ENCODE measurements around the gene NUP62CL.

The NUP62CL gene

DNA sequence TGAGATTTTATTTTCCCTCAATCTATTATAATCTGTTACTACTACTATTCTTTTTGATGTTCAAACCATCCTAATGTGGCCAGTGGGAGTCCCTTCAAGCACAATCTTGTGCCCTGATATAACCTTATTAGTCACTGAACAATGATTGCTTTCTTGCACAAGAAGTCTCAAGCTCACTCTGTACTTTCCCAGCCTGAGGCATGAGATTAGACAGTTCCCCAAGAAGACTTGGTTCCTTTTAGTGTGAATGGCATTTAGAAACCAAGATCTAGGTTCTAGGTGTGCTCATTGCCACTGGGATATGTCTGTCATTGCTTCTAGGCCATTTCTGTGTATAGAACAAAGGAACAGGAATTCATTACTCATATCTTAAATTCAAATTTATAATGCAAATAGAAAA is 59.6 kb downstream of the NUP62CL start:
- no peak for DNase-seq

DNA sequence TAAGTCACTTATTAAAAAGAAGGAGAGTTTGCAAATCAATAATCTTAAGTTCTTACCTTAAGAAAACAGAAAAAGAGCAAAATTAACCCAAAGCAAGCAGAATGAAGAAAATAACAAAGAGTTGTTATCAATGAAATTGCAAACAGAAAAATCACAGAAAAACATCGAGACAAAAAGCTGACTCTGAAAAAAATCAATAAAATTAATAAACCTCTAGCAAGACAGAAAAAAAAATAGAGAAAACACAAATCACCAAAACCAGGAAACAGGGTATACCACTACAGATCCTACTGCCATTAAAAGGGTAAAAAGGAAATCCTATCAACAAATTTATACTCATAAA is 70.3 kb downstream of the NUP62CL start:
- DNase-seq = no peak

DNA sequence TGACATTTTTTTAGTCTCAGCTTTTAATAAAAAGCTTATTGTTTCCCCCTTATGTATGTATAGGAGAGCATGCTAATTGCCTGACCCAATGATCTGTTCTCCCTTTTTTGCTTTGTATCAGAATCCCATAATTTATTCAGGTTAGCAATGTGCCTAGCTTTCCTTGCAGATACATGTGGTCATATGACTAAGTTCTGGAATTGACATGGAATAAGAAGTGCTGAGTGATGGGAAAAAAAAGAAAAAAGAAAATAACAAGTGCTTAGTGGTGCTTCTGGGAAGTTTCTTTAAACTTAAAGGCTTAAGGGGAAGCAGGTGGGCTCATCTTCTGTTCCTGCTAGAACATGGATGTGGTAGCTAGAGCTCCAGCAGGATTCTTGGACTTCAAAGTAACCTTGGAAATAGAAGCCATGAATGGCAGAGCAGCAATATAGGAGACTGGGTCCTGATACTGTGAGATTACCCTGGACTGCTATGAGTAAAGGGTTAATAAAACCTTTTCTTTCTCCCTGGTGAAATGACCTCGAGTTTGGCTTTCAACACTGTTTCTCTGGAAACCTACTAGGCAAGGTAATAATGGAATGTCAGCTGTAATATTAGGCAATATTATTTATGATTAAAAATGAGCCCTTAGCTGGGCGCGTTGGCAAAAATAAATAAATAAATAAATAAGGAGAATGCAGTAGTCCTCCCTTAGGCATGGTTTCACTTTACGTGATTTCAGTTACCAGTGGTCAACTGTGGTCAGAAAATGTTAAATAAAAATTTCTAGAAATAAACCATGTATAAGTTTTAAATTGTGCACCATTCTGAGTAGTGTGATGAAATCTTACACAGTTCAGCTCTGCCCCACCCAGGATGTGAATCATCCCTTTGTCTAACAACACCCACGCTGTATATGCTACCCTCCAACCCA is 70.9 kb downstream of the NUP62CL start:
- DNase-seq = no peak

DNA sequence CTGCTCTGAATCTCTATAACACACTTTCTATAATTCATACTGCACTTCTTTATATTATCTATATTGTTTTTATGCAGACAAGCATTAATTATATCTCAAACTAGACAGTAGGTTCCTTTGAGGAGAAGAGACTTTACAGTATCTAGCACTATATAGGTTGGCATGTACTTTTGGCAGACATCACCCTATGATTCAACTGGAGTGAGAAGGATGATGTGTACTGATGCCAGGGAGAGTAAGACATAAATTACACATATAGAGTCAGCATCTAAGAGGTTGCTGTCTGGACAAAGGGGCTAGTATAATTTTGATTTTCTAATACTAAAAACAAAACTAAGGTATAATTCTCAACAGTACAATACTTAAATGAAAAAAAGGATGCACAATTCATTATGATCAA is 82.5 kb downstream of the NUP62CL start:
- no peak for DNase-seq

DNA sequence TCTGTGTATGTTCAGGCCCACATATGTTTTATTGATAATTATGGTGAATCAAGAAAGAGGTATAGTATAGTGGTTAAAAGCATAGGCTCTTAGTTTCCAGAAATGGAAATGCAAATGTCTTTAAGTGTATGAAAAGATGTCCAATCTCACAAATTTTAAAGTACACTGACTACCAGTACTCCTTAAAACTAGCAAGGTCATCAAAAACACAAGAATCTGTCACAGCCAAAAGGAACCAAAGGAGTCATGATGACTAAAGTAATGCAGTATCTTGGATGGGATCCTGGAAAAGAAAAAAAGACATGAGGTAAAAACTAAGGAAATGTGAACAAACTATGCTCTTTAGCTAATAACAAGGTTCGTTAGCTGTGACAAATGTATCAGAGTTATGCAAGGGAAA is 87.0 kb downstream of the NUP62CL start:
- DNase-seq = no peak

DNA sequence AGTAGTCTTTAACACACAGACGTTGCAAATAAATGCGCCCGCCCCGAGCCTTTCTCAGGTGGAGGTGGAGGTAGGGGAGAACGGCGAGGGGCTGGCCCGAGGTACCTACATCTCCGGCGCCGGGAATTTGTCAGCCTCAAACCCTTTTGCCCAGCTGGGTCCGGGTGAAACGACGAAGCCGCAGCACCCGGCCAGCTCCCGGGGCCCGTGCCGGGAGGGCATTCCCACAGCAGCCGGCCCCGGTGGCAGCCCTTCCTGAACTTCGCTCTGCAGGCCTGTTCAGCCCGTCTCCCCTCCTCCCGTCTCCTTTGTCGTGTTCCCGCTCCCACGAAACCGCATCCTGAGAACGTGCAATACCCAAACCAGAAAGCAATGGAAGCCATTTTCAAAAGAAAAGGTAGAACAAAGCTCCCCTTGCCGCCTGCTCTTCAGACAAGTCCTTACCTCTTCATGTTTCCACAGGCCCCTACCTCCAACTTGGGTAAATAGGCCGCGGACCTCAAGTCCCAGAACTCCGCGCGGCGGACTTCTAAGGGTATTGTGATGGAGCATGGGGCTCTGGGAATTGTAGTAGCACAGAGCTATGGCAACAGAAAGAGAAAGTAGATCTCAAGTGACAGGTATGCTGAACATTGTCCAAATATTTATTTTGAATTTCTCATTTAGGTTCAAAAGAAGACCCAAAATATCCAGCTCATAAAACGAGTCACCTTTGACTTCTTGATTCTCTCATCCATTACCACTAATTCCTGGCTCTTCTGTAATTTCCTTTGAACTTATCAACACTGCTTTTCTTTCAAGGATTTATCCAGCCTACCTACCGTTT is 87.7 kb downstream of the NUP62CL start, which contains the start of gene RBM41:
Gene RBM41, minus strand, starts transcription at position 501 of the 826 bp plus-strand sequence. Its CDS starts 49 bp downstream, at position 452.
- peak; percentile 78 for DNase-seq

DNA sequence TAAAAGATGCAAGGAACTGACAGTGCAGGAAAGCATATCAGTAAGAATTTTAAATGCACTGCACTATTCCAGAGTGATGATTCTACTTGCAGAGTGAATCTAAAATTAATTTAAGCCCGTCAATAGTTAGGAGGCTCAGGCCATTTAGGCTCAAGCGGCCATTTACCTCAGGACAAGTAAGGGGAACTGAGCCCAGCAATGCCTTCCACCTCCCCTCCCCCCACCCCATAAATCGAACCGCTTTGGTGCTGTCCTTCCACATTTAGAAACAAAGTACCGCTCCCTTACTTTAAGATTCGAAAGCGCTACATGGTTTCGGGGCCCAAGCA is 88.3 kb downstream of the NUP62CL start:
- DNase-seq = no peak

DNA sequence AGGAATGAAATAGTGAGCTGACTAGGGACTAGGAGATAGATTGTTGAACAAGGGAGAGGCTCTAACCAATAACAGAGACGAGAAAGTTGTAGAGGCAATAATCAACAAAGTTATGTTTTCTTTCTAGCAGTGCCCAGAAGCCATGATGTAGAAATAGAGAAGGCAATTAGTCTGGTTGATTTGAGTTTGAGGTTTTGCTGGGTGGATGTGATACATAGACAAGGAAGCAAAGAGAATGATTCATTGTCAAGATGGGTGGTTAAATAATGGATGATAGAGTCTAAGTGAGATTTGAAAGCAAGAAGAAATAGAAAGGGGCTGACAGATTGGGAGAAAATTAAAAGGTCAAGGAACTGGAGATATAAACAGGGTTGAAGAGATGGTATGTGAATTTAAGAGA is 98.8 kb downstream of the NUP62CL start:
- no peak for DNase-seq

DNA sequence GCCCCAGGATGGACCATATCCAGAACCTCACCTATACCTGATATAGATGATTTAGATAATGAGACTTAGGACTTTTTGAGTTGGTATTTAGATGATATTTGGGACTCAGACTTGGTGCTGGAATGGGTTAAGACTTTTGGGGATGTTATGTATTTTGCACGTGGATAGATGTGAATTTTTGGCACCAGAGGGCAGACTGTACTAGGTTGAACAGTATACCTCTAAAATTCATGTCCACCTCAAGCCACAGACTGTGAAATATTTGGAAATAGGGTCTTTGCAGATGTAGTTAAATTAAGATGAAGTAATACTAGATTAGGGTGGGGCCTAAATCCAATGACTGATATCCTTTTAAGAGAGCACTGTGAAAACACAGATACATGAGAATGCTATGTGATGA is 103.3 kb downstream of the NUP62CL start:
- DNase-seq = no peak

DNA sequence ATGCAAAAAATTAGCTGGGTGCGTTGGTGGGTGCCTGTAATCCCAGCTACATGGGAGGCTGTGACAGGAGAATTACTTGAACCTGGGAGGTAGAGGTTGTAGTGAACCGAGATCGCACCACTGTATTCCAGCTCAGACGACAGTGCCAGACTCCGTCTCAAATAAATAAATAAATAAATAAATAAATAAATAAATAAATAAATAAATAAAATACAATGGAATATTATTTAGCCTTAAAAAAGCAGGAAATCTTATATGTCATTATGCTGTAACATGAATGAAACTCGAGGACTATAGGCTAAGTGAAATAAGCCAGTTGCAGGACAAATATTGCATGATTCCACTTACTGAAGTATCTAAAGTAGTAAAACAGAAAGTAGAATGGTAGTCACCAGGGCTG is 130.1 kb downstream of the NUP62CL start:
- no peak for DNase-seq
